ES-I3 (cell line): ENCODE results near the gene KTN1.

ENCODE experiments used
- H3K36me3 ChIP-seq: 2 replicates; pipeline ENCODE4 v1.6.1; 2013; ENCODE audit warnings: mild to moderate bottlenecking, low read length, control low read depth, moderate library complexity; ENCODE audit not compliant: insufficient read depth
- H3K4me1 ChIP-seq: 2 replicates; pipeline ENCODE4 v1.6.1; 2013; ENCODE audit warnings: mild to moderate bottlenecking, control low read depth, low read length; ENCODE audit not compliant: insufficient read depth
- H3K9ac ChIP-seq: 2 replicates; pipeline ENCODE4 v1.6.1; 2013; ENCODE audit warnings: low read depth, mild to moderate bottlenecking, low read length, moderate library complexity
- H3K9me3 ChIP-seq: 2 replicates; pipeline ENCODE4 v1.6.1; 2013; ENCODE audit warnings: mild to moderate bottlenecking, low read length, moderate library complexity; ENCODE audit not compliant: control insufficient read depth, insufficient read depth

Gene KTN1

DNA sequence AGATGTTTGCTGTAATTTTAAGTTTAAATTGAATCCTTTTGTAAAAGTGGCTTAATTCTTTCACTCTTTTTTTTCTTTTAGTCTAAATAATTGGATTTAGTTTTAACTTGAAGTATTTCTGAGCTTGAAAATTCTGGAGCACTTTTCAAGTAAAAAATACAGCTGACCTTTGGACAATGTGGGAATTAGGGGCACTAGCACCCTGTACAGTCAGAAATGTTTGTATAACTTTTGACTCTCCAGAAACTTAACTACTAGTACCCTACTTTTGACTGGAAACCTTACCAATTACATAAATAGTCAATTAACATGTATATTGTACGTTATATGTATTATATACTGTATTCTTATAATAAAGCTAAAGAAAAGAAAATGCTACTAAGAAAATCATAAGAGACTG, 7.8 kb downstream of the KTN1 start:
- no peak overlapping the region for H3K9ac ChIP-seq
- H3K36me3 ChIP-seq = no peaks in the 10 kb centered on the region
- peaks cover 10% of the 10 kb centered on the region for H3K4me1 ChIP-seq
- no peaks in the 10 kb centered on the region for H3K9me3 ChIP-seq

DNA sequence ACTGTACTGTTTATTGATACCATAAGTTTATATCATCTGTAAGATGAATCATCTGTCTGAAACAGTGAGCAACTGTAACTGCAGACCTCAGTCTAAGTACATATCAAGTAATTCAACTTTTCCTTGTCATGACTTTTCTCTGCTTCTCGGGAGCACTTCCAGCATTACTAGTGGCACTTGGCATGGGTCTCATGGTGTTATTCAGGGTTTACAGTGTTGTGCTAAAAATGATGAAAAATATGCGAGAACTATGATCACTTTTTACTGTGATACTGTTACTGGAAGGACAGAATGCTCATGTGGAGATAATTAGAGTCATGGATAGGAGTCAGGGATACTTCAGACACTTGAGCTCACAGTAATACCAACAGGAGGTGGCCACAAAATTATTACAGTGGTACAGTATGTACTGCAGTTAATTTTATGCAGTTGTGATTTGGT, 8.3 kb downstream of the KTN1 start:
- Histone ChIP-seq H3K4me1 (peaks cover 9% of the 10 kb centered on the region), H3K9me3 (no peaks in the 10 kb centered on the region), H3K9ac (no peak overlapping the region), H3K36me3 (no peaks in the 10 kb centered on the region)

DNA sequence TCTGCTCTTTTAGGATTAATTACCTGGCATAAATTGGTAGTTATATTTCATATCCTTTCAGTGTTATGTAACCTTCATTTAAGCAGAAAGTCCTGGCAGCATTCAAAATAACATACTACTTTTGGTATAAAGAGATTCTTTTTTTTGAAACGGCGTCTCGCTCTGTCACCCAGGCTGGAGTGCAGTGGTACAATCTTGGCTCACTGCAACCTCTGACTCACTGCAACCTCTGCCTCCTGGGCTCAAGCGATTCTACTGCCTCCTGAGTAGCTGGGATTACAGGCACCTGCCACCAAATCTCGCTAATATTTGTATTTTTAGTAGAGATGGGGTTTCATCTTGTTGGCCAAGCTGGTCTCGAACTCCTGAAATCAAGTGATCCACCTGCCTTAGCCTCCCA, 9.2 kb downstream of the KTN1 start:
- H3K4me1 ChIP-seq = peaks cover 18% of the 10 kb centered on the region
- H3K9ac ChIP-seq = no peak overlapping the region
- H3K36me3 ChIP-seq = no peaks in the 10 kb centered on the region
- no peaks in the 10 kb centered on the region for H3K9me3 ChIP-seq

DNA sequence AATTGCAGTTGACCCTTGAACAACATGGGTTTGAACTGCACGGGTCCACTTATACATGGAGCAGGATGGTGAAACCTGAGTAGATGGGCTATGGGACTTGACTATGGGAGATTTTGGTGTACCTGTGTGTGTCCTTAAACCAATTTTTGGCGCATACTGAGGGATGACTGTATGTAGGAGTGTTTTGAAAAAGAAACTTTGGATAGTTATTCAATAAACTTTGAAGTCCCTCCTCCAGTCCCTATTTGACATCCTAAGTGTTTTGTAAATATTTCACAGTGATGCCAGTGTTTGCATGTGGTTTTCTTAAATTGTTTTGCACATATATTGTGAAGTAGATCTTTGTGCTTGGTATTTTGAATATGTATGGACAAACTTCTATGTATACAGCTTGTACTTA, 12.4 kb downstream of the KTN1 start:
- Histone ChIP-seq H3K9ac (no peak overlapping the region), H3K4me1 (peaks cover 13% of the 10 kb centered on the region), H3K9me3 (no peaks in the 10 kb centered on the region), H3K36me3 (no peaks in the 10 kb centered on the region)

DNA sequence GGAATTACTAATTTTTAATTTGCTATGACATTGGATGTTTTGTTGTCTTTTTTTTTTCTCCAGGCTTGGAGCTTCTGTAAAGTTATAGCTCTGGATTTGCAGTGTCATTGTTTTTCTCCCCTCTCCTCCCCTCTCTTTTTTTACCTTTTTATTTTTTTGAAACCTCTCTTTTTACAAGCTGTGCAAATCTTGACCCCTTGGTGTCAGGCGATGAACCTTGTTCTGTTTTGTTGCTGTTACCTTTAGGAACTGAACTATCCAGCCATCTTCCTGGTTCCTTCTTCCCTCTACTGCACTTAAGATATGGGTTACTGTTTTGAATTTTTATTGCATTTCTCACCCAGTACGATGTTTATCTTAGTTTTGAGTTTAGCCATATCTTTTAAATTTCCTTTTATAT, 13.7 kb downstream of the KTN1 start:
- H3K4me1 ChIP-seq = peaks cover 13% of the 10 kb centered on the region
- no peaks in the 10 kb centered on the region for H3K9me3 ChIP-seq
- H3K36me3 ChIP-seq = no peaks in the 10 kb centered on the region
- no peak overlapping the region for H3K9ac ChIP-seq

DNA sequence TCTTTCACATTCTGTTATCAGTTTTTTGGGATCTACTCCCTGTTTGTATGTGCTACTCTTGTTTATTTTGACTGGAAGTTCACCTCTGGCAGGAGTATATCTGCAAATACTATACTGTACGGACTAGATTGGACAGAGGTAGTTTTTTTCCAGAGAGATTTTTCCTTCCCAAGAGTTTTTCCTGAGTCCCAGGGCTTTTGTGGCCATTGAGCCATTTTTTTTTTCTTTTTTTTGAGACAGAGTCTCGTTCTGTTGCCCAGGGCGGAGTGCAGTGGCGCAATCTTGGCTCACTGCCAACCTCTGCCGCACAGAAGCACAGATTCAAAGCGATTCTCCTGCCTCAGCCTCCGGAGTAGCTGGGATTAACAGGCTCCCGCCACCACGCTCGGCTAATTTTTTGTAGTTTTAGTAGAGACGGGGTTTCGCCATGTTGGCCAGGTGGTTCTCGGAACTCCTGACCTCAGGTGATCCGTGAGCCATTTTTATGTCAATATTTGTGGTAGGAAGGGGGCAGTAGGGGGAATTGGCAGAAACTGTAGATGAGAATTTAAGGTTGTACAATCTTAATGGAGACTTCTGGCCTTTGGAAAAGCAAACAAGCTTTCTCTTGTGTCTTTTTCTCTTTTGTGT, 19.4 kb downstream of the KTN1 start:
- no peaks in the 10 kb centered on the region for H3K9me3 ChIP-seq
- H3K9ac ChIP-seq = no peak overlapping the region
- H3K36me3 ChIP-seq = no peaks in the 10 kb centered on the region
- H3K4me1 ChIP-seq = peaks cover 19% of the 10 kb centered on the region

DNA sequence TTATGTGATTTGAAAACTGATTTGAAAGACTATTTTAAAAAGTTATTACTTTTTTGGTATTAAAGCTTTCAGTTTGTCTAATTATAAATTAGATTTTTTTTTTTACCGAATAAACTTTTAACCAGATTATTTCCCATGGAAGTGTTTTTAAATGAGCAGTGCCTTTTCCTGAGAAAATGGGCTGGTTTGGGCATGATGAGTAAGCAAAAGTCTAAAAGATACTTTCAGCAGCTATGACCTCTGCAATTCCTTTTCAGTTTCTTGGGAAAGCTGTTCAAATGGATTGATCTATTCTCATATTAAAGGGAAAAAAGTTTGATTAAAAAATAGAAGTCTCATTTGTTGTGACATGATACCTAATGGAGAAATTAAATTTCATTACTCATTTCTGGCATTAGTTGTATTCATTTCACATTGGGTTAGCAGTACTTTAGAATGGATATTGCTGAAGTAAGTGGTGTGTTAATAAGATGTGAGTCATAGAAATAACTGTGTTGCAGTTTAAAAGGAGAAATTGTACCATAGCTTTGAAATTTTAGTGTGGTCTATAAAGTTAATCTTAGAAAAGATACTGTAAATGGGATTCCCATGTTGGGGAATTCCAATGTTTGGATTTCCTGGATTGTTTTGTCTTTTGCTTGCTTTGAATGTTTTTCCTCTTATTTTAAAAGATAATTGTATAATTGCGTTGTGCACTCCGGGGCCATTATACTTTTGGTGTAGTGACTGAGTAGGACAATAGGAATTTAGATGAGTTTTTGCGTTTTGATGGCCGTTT, 21.0 kb downstream of the KTN1 start:
- Histone ChIP-seq H3K36me3 (no peaks in the 10 kb centered on the region), H3K9me3 (no peaks in the 10 kb centered on the region), H3K9ac (no peak overlapping the region), H3K4me1 (peaks cover 33% of the 10 kb centered on the region)

DNA sequence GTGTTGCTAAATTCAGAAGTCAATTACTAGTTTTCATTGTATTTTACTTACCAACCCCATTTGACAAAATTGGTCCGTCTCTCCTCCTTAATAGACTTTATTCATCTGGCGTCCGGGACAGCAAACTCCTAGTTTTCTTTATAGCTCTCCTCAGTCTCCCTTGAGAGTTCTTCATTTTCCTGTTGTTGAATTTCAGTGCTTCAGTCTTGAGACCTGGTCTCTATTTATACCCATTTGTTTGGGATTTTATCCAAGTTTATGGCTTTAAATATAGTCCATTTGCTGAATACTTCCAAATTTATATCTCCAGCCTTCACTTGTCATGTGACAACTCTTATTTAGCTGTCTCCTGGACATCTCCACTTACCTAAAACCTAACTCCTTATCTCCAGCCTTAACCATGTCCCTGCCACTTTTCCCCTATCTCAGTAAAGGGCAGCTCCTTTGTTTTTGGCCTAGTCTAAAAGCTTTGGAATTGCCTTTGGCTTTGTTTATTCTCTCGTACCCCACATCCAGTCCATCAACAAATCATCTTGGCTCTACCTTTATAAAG, 23.5 kb downstream of the KTN1 start:
- Histone ChIP-seq H3K9ac (no peak overlapping the region), H3K4me1 (peaks cover 47% of the 10 kb centered on the region), H3K9me3 (no peaks in the 10 kb centered on the region)

DNA sequence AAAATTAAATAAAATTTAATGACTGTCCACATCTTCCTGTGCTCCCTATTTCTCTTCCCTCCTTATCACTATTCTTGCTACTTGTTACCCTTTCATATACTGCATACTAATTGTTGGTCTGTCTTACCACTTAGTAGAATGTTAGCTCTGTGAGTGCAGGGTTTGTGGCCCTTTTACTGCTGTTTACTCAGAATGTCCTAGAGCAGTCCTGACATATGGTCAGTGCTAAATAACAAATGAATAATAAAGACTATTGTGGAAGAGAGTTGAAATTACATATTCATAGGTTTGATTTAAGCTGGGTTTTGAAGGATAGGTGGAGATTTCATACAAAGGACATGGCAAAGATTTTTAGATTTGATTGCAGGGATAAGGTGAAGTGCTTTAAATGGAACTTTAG, 24.5 kb downstream of the KTN1 start:
- Histone ChIP-seq H3K4me1 (peaks cover 51% of the 10 kb centered on the region), H3K9ac (no peak overlapping the region), H3K36me3 (no peaks in the 10 kb centered on the region), H3K9me3 (no peaks in the 10 kb centered on the region)

More for the DNA sequence above, 23.5 kb downstream of the KTN1 start:
- H3K36me3 ChIP-seq = no peaks in the 10 kb centered on the region

DNA sequence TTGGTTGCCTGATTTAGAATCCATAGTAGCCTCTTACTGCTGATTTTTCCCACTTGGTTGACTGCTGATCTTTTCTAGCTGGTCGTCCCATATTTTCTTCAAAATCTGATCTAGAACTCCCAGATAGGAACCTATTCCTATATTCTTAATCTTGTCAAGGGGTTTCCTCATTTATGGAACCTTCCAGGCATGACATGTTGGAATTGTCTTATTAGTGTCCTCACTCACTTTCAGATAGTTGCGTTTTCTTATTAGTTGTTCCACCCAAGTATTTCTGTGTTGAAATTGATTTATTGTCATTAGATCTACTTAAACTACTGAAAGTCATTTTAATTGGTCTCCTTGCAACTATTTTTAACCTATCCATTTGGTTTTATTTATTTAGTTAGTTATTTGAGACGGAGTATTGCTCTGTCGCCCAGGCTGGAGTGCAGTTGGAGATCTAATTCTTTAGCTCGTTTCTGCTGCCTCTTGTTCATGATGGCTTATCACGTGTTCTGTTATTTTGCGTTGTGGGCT, 25.0 kb downstream of the KTN1 start:
- Histone ChIP-seq H3K36me3 (no peaks in the 10 kb centered on the region), H3K4me1 (peaks cover 52% of the 10 kb centered on the region), H3K9ac (no peak overlapping the region), H3K9me3 (no peaks in the 10 kb centered on the region)

DNA sequence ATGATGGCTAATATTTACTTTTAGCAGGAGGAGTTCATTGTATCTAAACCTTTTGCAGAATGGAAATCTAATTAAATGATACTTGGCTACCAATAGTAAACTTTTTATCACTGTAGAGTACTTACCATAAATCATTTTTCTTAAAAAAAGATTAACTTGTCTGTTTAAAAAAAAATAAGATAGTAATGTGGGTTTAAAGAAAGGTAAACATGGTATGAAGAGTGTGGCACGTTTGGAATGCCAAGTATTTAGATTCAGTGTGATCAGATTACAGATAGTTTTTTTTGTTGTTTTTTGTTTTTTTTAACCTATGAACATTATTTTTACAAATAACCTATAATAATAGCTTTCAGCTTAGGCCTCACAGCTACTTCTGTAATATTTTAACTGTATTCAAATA, 25.8 kb downstream of the KTN1 start:
- H3K9ac ChIP-seq = no peak overlapping the region
- no peaks in the 10 kb centered on the region for H3K36me3 ChIP-seq
- H3K9me3 ChIP-seq = no peaks in the 10 kb centered on the region
- H3K4me1 ChIP-seq = peaks cover 52% of the 10 kb centered on the region

DNA sequence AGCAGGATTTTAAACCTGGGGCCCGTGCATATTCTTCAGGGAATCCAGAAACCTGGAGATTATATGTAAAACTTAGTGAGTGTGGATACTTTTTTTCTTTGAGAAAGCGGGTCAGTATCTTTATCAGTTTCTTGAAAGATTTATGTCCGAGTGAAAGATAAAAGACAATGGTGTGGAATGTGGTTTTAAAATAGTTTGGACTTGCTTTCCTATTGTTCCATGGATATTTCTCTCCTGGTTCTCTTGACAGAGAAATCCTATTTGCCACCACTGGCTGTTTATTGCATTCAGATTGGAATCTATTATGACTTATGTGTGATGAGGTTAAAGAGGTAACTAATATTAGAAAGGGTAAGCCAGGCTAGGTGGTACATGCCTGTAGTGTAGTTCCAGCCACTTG, 27.4 kb downstream of the KTN1 start:
- peaks cover 51% of the 10 kb centered on the region for H3K4me1 ChIP-seq
- H3K9me3 ChIP-seq = no peaks in the 10 kb centered on the region
- no peak overlapping the region for H3K9ac ChIP-seq
- H3K36me3 ChIP-seq = no peaks in the 10 kb centered on the region

DNA sequence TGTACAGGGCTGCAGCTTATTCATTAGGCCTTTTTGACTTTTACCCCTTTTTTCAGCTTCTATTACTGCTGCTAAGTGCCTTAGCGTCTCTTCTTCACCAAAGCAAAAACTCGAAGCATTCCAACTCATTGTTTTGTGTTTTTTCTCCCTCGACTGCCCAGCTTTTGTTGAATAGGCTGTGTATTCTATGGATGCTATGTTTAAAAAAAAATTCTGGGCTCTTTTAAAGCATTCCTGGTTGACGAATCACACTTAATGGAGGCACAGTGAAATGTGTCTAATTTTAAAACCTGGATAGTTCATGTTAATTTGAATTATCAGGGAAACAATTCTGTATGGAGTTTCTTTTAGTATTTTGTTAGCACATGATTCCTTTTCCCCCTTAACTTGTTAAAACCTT, 29.7 kb downstream of the KTN1 start:
- no peaks in the 10 kb centered on the region for H3K9me3 ChIP-seq
- peaks cover 6% of the 10 kb centered on the region; the same call in 1 of the 2 replicates for H3K36me3 ChIP-seq
- no peak overlapping the region for H3K9ac ChIP-seq
- peaks cover 46% of the 10 kb centered on the region for H3K4me1 ChIP-seq

DNA sequence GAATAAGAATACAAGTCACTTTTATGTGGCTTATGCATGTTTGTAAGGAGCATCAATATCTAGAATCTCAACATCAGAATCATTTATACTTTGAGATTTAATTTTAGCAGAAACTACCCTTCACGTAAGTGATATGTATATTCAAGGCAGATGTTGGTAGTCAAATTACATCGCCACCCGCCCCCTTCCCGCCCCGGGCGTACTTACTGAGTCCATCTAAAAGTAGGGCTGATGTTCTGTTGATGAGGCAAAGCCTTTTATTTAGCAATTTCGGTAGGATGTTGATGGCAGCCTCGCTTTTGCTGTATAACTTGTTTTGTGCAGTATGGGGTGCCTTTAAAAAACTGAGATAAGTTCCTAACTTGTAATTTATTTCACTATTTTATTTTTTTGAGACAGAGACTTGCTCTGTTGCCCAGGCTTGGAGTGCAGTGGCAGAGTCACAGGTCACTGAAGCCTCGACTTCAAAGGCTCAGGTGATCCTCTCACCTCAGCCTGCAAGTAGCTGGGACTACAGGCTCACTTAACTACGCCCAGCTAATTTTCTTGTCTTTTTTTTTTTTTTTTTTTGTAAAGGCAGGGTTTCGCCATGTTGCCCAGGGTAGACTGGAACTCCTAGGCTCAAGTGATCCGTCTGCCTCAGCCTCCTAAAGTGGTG, 30.8 kb downstream of the KTN1 start:
- H3K4me1 ChIP-seq = peaks cover 35% of the 10 kb centered on the region
- H3K9me3 ChIP-seq = no peaks in the 10 kb centered on the region
- H3K9ac ChIP-seq = no peak overlapping the region
- peaks cover 6% of the 10 kb centered on the region; the same call in 1 of the 2 replicates for H3K36me3 ChIP-seq
